IPS-NIHi7 (cell line): Measurements from ENCODE around the gene KCNIP1.

Source experiments
- DNase-seq: peaks from one replicate; pipeline ENCODE4 v3.0.0; 2012; ENCODE audit warnings: mixed read lengths; ENCODE audit errors: extremely low spot score

KCNIP1 gene

GRCh38 chr5:170483701-170484458, 19.9 kb upstream of the KCNIP1 start:
- peak; percentile 45 for DNase-seq

DNA sequence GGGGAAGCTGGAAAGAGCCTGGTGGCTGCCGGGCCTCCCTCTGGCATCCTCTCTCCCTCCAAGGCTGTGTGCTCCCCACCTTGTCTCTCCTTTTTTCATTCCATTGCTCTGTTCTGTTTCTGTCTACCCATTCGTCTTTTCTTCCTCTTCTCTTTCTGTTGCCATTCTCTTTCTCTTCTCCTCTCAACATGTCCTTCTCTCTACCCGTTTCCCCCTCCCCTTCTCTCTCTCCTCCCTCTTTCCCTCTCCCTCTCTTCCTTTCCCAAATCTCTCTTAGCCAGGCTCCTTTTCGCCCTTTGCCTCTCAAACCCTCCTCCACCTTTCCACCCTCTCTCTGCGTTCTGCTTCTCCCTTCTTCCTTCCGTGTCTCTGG, 19.4 kb upstream of the KCNIP1 start:
- no peak for DNase-seq

- no peak for DNase-seq
Observed at GRCh38 chr5:170484847-170485615, 18.8 kb upstream of the KCNIP1 start.

GRCh38 chr5:170485616-170485911, 18.3 kb upstream of the KCNIP1 start:
- DNase-seq = no peak

GRCh38 chr5:170486371-170486770, 17.4 kb upstream of the KCNIP1 start:
- DNase-seq = no peak

- no peak for DNase-seq
Observed at GRCh38 chr5:170488570-170488969, 15.2 kb upstream of the KCNIP1 start.

DNA sequence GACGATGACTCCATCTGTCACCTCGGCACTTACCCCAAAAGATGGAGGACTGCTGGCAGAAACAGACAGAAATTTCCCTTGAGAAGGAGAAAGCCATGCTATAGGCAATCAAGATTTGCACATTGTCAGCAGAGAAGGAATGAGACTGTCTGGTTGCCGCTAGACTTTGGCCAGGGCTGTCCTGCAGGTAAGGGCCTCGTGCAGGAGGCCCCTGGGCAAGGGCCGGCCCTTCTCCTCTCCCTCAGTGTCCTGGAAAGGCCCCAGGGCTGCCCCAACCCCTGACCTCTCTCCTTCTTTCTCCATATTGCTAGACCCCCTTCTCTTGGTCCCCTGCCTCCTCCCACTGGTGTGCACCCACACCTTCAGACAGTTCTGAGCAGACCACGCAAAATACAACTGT, 14.6 kb upstream of the KCNIP1 start:
- no peak for DNase-seq

DNA sequence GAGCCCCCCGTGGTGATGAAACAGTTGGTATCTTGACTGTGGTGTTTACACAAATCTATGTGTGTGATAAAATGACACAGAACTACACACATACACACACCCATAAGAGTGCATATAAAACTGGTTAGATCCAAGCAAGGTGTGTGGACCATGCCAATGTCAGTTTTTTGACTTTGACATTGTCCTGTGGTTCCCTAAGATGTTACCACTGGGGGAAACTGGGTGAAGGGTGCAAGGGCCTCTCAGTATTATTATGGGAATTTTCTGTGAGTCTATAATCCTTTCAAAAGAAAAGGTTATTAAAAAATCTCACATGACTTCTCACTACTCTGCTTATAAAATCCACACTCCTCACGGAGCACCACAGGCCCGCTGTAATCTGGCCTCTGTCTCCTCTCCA, 13.4 kb upstream of the KCNIP1 start:
- no peak for DNase-seq

- DNase-seq = no peak
Observed at GRCh38 chr5:170491479-170491878, 12.3 kb upstream of the KCNIP1 start.

- no peak for DNase-seq
Observed at GRCh38 chr5:170493028-170493820, 10.6 kb upstream of the KCNIP1 start.

DNA sequence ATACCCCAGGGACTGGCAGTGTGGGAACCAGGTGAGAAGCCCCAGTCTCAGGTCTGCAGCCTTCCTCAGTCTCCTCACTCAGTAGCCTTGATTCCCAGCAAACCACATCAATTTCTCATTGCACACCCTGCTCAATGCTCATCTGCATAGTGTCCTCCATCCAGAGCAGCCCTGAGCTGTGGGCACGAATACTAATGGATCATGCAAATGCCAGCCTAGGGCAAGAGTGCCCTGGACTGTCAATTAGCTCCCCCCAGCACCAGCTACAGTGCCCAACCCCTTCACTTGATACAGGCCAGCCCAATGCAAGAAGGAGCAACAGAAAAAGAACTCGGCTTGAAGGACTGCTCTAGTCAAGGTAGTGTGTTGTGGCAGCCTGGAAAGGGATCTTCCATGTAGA, 9.8 kb upstream of the KCNIP1 start:
- no peak for DNase-seq

DNA sequence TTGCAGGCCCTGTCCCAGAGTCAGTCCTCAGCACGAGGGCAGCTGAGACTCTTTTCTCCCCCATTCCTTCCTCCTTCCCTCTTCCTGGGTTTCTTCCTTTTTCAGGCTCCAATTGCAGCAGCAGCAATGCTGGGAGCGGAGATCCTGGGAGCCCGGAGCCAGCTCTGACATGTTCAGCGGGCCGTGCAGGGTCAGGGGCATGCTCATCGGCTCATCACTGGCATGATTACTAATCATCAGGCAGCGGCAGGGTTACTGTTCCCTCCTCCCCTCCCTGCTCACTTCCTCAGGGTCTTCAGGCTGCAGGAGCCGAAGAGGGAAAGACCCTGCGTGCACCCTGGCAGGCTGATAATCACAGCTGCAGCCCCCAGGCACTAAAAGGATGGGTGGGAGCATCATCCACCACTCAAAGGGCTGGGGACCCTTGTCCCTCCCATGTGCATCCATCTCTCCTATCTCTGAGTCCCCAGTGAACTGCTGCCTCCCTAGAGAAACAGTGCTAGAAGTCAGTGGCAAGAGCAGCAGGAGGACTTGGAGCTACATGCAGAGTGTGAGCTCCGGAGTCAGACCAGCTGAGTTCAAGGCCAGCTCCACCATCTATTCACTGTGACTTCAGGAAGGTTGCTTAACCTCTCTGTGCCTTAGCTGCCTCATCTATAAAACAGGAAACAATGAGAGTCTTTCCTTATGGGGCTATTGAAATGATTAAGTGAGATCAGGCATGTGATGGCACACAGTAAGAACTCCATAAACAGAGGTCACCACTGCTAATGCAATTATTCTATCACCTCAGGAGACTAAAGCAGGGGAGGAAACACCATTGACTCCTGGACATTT, 7.8 kb upstream of the KCNIP1 start:
- DNase-seq = no peak

- DNase-seq = no peak
Observed at GRCh38 chr5:170496662-170497028, 7.2 kb upstream of the KCNIP1 start.

DNA sequence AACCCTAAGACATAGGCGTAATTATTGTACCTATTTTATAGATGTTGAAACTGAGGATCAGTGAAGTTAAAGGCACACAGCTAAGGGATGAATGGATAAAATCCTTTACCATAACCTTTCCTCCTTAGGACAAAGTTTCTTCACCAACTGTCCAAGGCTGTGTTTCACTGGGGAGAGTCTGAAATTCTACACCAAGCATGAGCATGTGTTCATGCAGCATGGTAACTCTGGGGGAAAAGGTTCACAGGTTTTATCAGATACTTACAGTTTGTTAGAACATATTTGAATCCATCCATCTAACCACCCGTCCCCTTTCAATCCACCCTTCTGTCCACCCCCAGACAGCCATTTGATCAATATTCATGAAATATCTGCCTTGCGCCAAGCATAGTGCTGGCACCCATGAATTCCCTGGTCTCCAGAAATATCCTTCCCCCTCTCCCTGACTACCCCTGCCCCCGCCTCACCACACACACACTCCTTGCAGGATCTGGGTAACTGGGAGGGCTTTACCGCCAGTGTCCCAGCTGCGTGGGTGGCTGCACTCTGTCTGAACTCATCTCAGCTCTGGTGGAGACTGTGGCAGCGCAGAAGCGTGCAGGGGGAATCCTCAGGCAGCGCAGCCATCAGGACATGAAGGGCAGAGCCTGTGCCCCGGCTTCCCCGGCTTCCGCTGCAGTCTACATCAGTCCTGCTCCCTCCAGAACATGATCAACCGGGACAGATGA, 6.3 kb upstream of the KCNIP1 start:
- DNase-seq = no peak

DNA sequence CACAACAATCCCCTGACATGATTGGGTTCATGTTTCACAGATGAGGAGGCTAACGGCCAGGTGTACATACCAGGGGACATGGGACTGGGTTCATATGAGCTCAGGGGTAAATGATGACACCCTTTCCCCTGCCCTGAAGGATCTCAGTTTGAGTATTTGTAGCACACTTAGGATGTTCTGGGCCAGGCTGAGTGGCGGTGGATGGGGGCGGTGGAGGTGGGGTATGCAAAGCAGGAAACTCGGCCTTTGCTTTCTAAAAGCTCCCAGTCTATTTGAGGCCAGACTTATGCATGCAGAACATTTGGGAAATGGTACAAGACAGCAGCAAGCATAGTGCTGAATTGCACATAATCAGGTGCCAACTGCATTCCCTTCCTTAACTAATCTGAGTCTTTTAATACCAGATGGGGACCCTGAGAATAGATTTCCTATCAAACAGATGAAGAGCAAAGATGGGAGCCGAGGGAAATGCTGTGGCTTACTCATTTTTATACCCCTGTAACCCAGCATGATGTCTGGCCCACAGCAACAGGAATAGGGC, 4.9 kb upstream of the KCNIP1 start:
- no peak for DNase-seq

GRCh38 chr5:170499621-170500020, 4.2 kb upstream of the KCNIP1 start:
- DNase-seq = no peak

GRCh38 chr5:170501361-170501760, 2.5 kb upstream of the KCNIP1 start:
- DNase-seq = no peak

- DNase-seq = no peak
Observed at GRCh38 chr5:170501931-170502330, 1.9 kb upstream of the KCNIP1 start.

DNA sequence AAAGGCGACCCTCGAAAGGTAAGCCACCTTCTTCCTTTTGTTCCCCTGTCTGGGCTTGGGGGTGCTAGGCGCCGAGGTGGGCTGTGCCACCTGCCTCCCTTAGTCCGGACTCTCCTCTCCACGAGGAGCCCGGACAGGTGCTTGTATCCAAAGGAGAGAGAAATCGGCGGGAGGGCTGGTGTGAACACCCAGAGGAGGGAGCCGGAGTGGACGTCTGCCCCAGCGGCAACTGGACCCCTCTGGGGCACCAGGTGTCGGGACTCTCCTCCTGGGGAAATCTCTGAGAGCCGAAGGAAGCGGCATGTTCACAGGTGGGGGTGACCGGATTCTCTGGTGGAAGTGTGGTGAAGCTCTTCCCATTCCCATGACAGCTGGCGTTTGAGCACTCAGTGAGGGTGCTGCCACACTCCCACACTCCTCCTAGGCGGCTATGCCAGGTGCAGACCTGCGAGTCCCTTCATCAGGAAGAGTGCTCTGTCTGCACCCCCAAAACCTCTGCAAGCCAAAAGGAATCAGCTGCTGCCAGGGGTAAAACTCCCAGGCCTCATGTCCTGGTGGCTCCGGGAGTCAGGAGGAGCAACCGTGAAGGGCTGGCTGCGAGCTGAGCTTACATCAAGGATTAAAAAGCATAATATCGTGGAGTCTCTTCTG, 921 bp downstream of the KCNIP1 start:
- no peak for DNase-seq

GRCh38 chr5:170508036-170508435, 4.2 kb downstream of the KCNIP1 start:
- DNase-seq = no peak
